SK-N-SH (cell line): ENCODE measurements around the gene ANK3. TPM values are rescaled to one million over a fixed set of nuclear protein-coding genes. Genes with fewer than 3 reads are reported as not detected.

Experiments used
- CTCF ChIA-PET: fragments of 300-600, 350-600 bp; formaldehyde crosslinking; extraction: SDS; loops from one replicate; lab custom pipeline; 2021; lab: Yijun Ruan, JAX
- POLR2A ChIA-PET: fragments of 350-600 bp; sonication (Branson Sonifier 250); formaldehyde crosslinking; extraction: SDS; loops from one replicate; lab custom pipeline; 2020; ENCODE audit warnings: antibody characterized with exemption, inconsistent platforms; lab: Yijun Ruan, JAX
- DNase-seq: peaks from one replicate; pipeline ENCODE4 v3.0.0; 2012
- H2AFZ ChIP-seq: fragments of 200-600 bp; sonication (generic); 2 replicates; pipeline ENCODE4 v1.8.1; 2016; ENCODE audit warnings: antibody characterized with exemption, mild to moderate bottlenecking, low read depth
- H3F3A ChIP-seq: fragments of 200-600 bp; sonication (generic); replicated peaks from 2 replicates; pipeline ENCODE3; 2016; ENCODE audit warnings: antibody characterized with exemption, mild to moderate bottlenecking; ENCODE audit not compliant: insufficient read depth
- H3K27ac ChIP-seq, 2 experiments: fragments of 200-500 bp in 1 of 2; fragments of 200-600 bp in 1 of 2; sonication (Bioruptor generic) in 1 of 2; sonication (generic), shearing (Covaris generic) in 1 of 2; 2 replicates each; pipeline versions ENCODE4 v1.5.1 to v1.6.1; 2014 to 2016; ENCODE audit warnings: low read depth in 2 of 2, inconsistent platforms in 1 of 2, low read length in 1 of 2, mild to moderate bottlenecking in 1 of 2, mixed read lengths in 1 of 2
- H3K27me3 ChIP-seq: fragments of 200-600 bp; sonication (generic), shearing (Covaris generic); 2 replicates; pipeline ENCODE4 v1.6.1; 2016; ENCODE audit warnings: mixed run types; ENCODE audit not compliant: insufficient read depth
- H3K36me3 ChIP-seq, 2 experiments: fragments of 200-500 bp in 1 of 2; fragments of 200-600 bp in 1 of 2; sonication (Bioruptor generic) in 1 of 2; sonication (generic) in 1 of 2; replicated peaks in 1 of 2; 2 replicates each; pipeline versions ENCODE3 to v1.5.1; 2014 to 2016; ENCODE audit warnings: low read length in 1 of 2, mild to moderate bottlenecking in 1 of 2; ENCODE audit not compliant: insufficient read depth in 2 of 2, control insufficient read depth in 1 of 2
- H3K4me1 ChIP-seq, 2 experiments: fragments of 200-500 bp in 1 of 2; fragments of 200-600 bp in 1 of 2; sonication (Bioruptor generic) in 1 of 2; sonication (generic), shearing (Covaris generic) in 1 of 2; 2 replicates each; pipeline versions ENCODE4 v1.5.1 to v1.6.1; 2014 to 2016; ENCODE audit warnings: low read depth in 1 of 2, low read length in 1 of 2, mixed run types in 1 of 2; ENCODE audit not compliant: insufficient read depth in 2 of 2, control insufficient read depth in 1 of 2
- H3K4me2 ChIP-seq: fragments of 200-600 bp; sonication (generic), shearing (Covaris generic); 2 replicates; pipeline ENCODE4 v1.6.1; 2017; ENCODE audit warnings: mixed run types
- H3K4me3 ChIP-seq, 2 experiments: fragments of 200-500 bp in 1 of 2; fragments of 200-600 bp in 1 of 2; sonication (Bioruptor generic) in 1 of 2; sonication (generic), shearing (Covaris generic) in 1 of 2; 2 replicates each; pipeline versions ENCODE4 v1.5.1 to v1.8.1; 2014 to 2016; ENCODE audit warnings: low read depth in 2 of 2, inconsistent platforms in 1 of 2, low read length in 1 of 2, mild to moderate bottlenecking in 1 of 2, mixed read lengths in 1 of 2, moderate library complexity in 1 of 2
- H3K79me2 ChIP-seq: fragments of 200-600 bp; sonication (generic); 2 replicates; pipeline ENCODE4 v1.8.1; 2017; ENCODE audit warnings: mild to moderate bottlenecking; ENCODE audit not compliant: insufficient read depth
- H3K9ac ChIP-seq: fragments of 200-600 bp; sonication (generic); 2 replicates; pipeline ENCODE4 v1.6.1; 2017; ENCODE audit warnings: mixed run types
- H3K9me2 ChIP-seq: fragments of 200-600 bp; sonication (generic); 2 replicates; pipeline ENCODE4 v1.6.1; 2017; ENCODE audit warnings: mixed run types
- H3K9me3 ChIP-seq: fragments of 200-600 bp; sonication (generic); 2 replicates; pipeline ENCODE4 v1.6.1; 2017; ENCODE audit warnings: mixed run types, mild to moderate bottlenecking, moderate library complexity
- H4K20me1 ChIP-seq: fragments of 200-600 bp; sonication (generic); 2 replicates; pipeline ENCODE4 v1.6.1; 2017; ENCODE audit warnings: mild to moderate bottlenecking, mixed run types; ENCODE audit not compliant: insufficient read depth
- CHD2 ChIP-seq: fragments of 150-350 bp; IDR thresholded peaks from 2 replicates; pipeline ENCODE4 v1.6.1; 2018; ENCODE audit warnings: low read length; ENCODE audit not compliant: partially characterized antibody
- EP300 ChIP-seq, 2 experiments: IDR thresholded peaks; 2 replicates each; pipeline versions ENCODE4 v1.4.0 to v1.6.1; 2012; ENCODE audit warnings: borderline replicate concordance in 1 of 2, low read depth in 1 of 2, low read length in 1 of 2
- EZH2phosphoT487 ChIP-seq: fragments of 200-600 bp; sonication (generic); IDR thresholded peaks from 2 replicates; pipeline ENCODE4 v1.6.1; 2017; ENCODE audit warnings: low read depth, mixed run types, mild to moderate bottlenecking, antibody characterized with exemption, moderate library complexity, borderline replicate concordance
- FOSL2 ChIP-seq: IDR thresholded peaks from 2 replicates; pipeline ENCODE4 v1.4.0; 2012; ENCODE audit warnings: low read depth, mild to moderate bottlenecking, moderate library complexity, borderline replicate concordance
- JUND ChIP-seq: IDR thresholded peaks from 2 replicates; pipeline ENCODE4 v1.4.0; 2012
- MEF2A ChIP-seq: IDR thresholded peaks from 2 replicates; pipeline ENCODE4 v1.4.0; 2012; ENCODE audit warnings: low read depth, borderline replicate concordance
- NFIC ChIP-seq: IDR thresholded peaks from 2 replicates; pipeline ENCODE4 v1.4.0; 2012; ENCODE audit warnings: borderline replicate concordance
- POLR2AphosphoS5 ChIP-seq: IDR thresholded peaks from 2 replicates; pipeline ENCODE4 v1.6.1; 2012; ENCODE audit warnings: low read depth, low read length
- SMC3 ChIP-seq: IDR thresholded peaks from 2 replicates; pipeline ENCODE4 v1.6.1; 2012; ENCODE audit warnings: low read depth, low read length, improper control_type of control experiment
- TCF12 ChIP-seq: IDR thresholded peaks from 2 replicates; pipeline ENCODE4 v1.4.0; 2012
- TEAD4 ChIP-seq: IDR thresholded peaks from 2 replicates; pipeline ENCODE4 v1.4.0; 2012; ENCODE audit warnings: mild to moderate bottlenecking, borderline replicate concordance; ENCODE audit not compliant: insufficient read depth
- WGBS: methylation state at CpG from one replicate; pipeline ENCODE4 v1.1.6; 2017; ENCODE audit warnings: low lambda C conversion rate; 5-methylcytosine and 5-hydroxymethylcytosine counted together
- polyA plus RNA-seq, 3 experiments: library from polyadenylated mRNA; depleted of rRNA; stranded (reverse); fragments of >200 nt; gene quantifications; 2 replicates each; pipeline ENCODE4 v1.2.3, GENCODE V29; 2012
- TF ChIP-seq, protein P1 (sequence below): IDR thresholded peaks from 2 replicates; pipeline ENCODE4; 2012
- TF ChIP-seq, protein P2 (sequence below): IDR thresholded peaks from 2 replicates; pipeline ENCODE4 v1.4.0; 2012; ENCODE audit warnings: low read depth
- TF ChIP-seq, protein P3 (sequence below): fragments of 150-350 bp; IDR thresholded peaks from 2 replicates; pipeline ENCODE4 v1.6.1; 2016; ENCODE audit warnings: mild to moderate bottlenecking, low read depth, low read length

The ANK3 gene
- polyA plus RNA-seq, 1 of the 3 experiments (the other 2 are of a cell fraction), result 10.0 TPM

- Histone ChIP-seq H3K4me3 (no peak overlapping the region), H4K20me1 (no peaks in the 10 kb centered on the region), H3K9ac (peak overlapping the region; percentile 52), H2AFZ (no peak overlapping the region; the same call in 1 of the 2 replicates), H3K9me2 (no peaks in the 10 kb centered on the region), H3K36me3 (peaks cover 0 to 5% of the 10 kb centered on the region in 2 experiments), H3K79me2 (no peaks in the 10 kb centered on the region), H3K9me3 (no peaks in the 10 kb centered on the region), H3K4me1 (peaks cover 3 to 77% of the 10 kb centered on the region in 2 experiments), H3K4me2 (peak overlapping the region; percentile 30; the same call in 1 of the 2 replicates), H3K27ac (peak overlapping the region; percentile 89 to 98), H3F3A (peaks cover 80% of the 10 kb centered on the region), H3K27me3 (no peaks in the 10 kb centered on the region)
- no peak for DNase-seq
- POLR2A ChIA-PET, result interaction anchor here (0.5 kb wide), 1 partner anchor 82 kb away, joined by 3 read pairs; no protein-coding TSS in a partner anchor
- 90% methylated on average over 1 of the region's 1 CpG for WGBS
- no peak for TF ChIP-seq CHD2
- TF ChIP-seq EZH2phosphoT487, result no peak
- TF ChIP-seq FOSL2, result peak; percentile 44; the same call in 1 of the 2 replicates
- peak; percentile 74; the same call in 1 of the 2 replicates for TF ChIP-seq TEAD4
- TF ChIP-seq, protein P1, sequence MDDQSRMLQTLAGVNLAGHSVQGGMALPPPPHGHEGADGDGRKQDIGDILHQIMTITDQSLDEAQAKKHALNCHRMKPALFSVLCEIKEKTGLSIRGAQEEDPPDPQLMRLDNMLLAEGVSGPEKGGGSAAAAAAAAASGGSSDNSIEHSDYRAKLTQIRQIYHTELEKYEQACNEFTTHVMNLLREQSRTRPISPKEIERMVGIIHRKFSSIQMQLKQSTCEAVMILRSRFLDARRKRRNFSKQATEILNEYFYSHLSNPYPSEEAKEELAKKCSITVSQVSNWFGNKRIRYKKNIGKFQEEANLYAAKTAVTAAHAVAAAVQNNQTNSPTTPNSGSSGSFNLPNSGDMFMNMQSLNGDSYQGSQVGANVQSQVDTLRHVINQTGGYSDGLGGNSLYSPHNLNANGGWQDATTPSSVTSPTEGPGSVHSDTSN, result peak; percentile 57; the same call in 1 of the 2 replicates
- TF ChIP-seq POLR2AphosphoS5, result 0 out of 2 replicates have a peak, but pooled peaks have one; percentile 31
- peak; percentile 56 for TF ChIP-seq JUND
- peak in 1 of 2 experiments; percentile 81; a peak in 2 of 4 replicates for TF ChIP-seq EP300 (IDR thresholded peaks at IDR 0.05; ENCODE audit: borderline replicate concordance in 1 of 2, low read depth in 1 of 2, low read length in 1 of 2)
- TF ChIP-seq, protein P2, sequence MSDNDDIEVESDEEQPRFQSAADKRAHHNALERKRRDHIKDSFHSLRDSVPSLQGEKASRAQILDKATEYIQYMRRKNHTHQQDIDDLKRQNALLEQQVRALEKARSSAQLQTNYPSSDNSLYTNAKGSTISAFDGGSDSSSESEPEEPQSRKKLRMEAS, result peak; percentile 31; the same call in 1 of the 2 replicates
- TF ChIP-seq TCF12, result peak; percentile 80
- TF ChIP-seq NFIC, result peak; percentile 93
- no peak for TF ChIP-seq SMC3
- TF ChIP-seq, protein P3, sequence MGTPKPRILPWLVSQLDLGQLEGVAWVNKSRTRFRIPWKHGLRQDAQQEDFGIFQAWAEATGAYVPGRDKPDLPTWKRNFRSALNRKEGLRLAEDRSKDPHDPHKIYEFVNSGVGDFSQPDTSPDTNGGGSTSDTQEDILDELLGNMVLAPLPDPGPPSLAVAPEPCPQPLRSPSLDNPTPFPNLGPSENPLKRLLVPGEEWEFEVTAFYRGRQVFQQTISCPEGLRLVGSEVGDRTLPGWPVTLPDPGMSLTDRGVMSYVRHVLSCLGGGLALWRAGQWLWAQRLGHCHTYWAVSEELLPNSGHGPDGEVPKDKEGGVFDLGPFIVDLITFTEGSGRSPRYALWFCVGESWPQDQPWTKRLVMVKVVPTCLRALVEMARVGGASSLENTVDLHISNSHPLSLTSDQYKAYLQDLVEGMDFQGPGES, result no peak
- no peak for TF ChIP-seq MEF2A
- CTCF ChIA-PET, result interaction anchor here (1.3 to 1.4 kb wide), 2 partner anchors 221 to 224 kb away, joined by 3 to 6 read pairs; no protein-coding TSS in a partner anchor
Observed at GRCh38 chr10:60430017-60430416, 40.3 kb upstream of the ANK3 start.
